ENCODE measurements around the gene IRF2. TPM values are rescaled to one million over a fixed set of nuclear protein-coding genes. Genes with fewer than 3 reads are reported as not detected.

Gene IRF2
- polyA plus RNA-seq, 2 of the 4 experiments (the other 2 are of a cell fraction) = 11.0 to 23.5 TPM

GRCh38 chr4:184443318-184443717 lies 31.0 kb downstream of the IRF2 start (continued):
- TF ChIP-seq USF2 (IDR thresholded peaks at IDR 0.05) (no peak), EHMT2 (IDR thresholded peaks at IDR 0.05; ENCODE audit: low read depth) (no peak), CHD4 (IDR thresholded peaks at IDR 0.05; ENCODE audit: borderline replicate concordance) (no peak)

GRCh38 chr4:184442314-184442635 lies 32.1 kb downstream of the IRF2 start:
- no peak for TF ChIP-seq GATA3 (IDR thresholded peaks at IDR 0.05; ENCODE audit: borderline replicate concordance)
- TF ChIP-seq RAD21 (conservative IDR thresholded peaks at IDR 0.05 in 1 of 2, IDR thresholded peaks at IDR 0.05 in 1 of 2) = no peak
- no peak for TF ChIP-seq ATOH8 (CRISPR knock-in tag; IDR thresholded peaks at IDR 0.05; ENCODE audit: low read depth)
- no peak for TF ChIP-seq BHLHE40 (IDR thresholded peaks at IDR 0.05; ENCODE audit: low read depth, low read length)
- no peak for TF ChIP-seq FOSL2 (IDR thresholded peaks at IDR 0.05)
- TF ChIP-seq FOSL2 (CRISPR knock-in tag; IDR thresholded peaks at IDR 0.05) = no peak
- TF ChIP-seq POLR2A (IDR thresholded peaks at IDR 0.05; ENCODE audit: low read length) = no peak
- no peak for TF ChIP-seq NPAS2 (CRISPR knock-in tag; IDR thresholded peaks at IDR 0.05; ENCODE audit: borderline replicate concordance)
- TF ChIP-seq KDM5A (IDR thresholded peaks at IDR 0.05) = no peak
- TF ChIP-seq BCL3 (IDR thresholded peaks at IDR 0.05) = no peak
- no peak for TF ChIP-seq CHD4 (IDR thresholded peaks at IDR 0.05; ENCODE audit: borderline replicate concordance)
- no peak for TF ChIP-seq CHD2 (IDR thresholded peaks at IDR 0.05; ENCODE audit: low read length, partially characterized antibody)
- TF ChIP-seq CEBPB (IDR thresholded peaks at IDR 0.05) = no peak
- TF ChIP-seq HOXB5 (CRISPR knock-in tag; IDR thresholded peaks at IDR 0.05) = no peak
- TF ChIP-seq PHF8 (IDR thresholded peaks at IDR 0.05; ENCODE audit: borderline replicate concordance, low read depth) = no peak
- TF ChIP-seq POLR2AphosphoS2 (conservative IDR thresholded peaks at IDR 0.05; ENCODE audit: low read length) = no peak
- TF ChIP-seq SMC3 (IDR thresholded peaks at IDR 0.05) = no peak
- TF ChIP-seq, protein P1, sequence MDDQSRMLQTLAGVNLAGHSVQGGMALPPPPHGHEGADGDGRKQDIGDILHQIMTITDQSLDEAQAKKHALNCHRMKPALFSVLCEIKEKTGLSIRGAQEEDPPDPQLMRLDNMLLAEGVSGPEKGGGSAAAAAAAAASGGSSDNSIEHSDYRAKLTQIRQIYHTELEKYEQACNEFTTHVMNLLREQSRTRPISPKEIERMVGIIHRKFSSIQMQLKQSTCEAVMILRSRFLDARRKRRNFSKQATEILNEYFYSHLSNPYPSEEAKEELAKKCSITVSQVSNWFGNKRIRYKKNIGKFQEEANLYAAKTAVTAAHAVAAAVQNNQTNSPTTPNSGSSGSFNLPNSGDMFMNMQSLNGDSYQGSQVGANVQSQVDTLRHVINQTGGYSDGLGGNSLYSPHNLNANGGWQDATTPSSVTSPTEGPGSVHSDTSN (IDR thresholded peaks at IDR 0.05) = no peak
- no peak for TF ChIP-seq ZSCAN20 (CRISPR knock-in tag; IDR thresholded peaks at IDR 0.05)

GRCh38 chr4:184441461-184442313 lies 32.7 kb downstream of the IRF2 start:
- FAIRE-seq (no peak), ATAC-seq (no peak), DNase-seq (ENCODE audit: low read depth in 1 of 2, low spot score in 1 of 2) (no peak)
- Histone ChIP-seq H3K4me2 (no peak overlapping the region), H3K4me3 (no peak overlapping the region), H3K9me3 (no peaks in the 10 kb centered on the region), H3K4me1 (no peaks in the 10 kb centered on the region), H3K27ac (no peak overlapping the region)
- POLR2A ChIA-PET = no interaction called here
- TF ChIP-seq, protein P2, sequence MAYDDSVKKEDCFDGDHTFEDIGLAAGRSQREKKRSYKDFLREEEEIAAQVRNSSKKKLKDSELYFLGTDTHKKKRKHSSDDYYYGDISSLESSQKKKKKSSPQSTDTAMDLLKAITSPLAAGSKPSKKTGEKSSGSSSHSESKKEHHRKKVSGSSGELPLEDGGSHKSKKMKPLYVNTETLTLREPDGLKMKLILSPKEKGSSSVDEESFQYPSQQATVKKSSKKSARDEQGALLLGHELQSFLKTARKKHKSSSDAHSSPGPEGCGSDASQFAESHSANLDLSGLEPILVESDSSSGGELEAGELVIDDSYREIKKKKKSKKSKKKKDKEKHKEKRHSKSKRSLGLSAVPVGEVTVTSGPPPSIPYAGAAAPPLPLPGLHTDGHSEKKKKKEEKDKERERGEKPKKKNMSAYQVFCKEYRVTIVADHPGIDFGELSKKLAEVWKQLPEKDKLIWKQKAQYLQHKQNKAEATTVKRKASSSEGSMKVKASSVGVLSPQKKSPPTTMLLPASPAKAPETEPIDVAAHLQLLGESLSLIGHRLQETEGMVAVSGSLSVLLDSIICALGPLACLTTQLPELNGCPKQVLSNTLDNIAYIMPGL (CRISPR knock-in tag; IDR thresholded peaks at IDR 0.05; ENCODE audit: borderline replicate concordance) = no peak
- no peak for TF ChIP-seq MAZ (IDR thresholded peaks at IDR 0.05; ENCODE audit: borderline replicate concordance, low read depth, low read length)
- TF ChIP-seq, protein P3, sequence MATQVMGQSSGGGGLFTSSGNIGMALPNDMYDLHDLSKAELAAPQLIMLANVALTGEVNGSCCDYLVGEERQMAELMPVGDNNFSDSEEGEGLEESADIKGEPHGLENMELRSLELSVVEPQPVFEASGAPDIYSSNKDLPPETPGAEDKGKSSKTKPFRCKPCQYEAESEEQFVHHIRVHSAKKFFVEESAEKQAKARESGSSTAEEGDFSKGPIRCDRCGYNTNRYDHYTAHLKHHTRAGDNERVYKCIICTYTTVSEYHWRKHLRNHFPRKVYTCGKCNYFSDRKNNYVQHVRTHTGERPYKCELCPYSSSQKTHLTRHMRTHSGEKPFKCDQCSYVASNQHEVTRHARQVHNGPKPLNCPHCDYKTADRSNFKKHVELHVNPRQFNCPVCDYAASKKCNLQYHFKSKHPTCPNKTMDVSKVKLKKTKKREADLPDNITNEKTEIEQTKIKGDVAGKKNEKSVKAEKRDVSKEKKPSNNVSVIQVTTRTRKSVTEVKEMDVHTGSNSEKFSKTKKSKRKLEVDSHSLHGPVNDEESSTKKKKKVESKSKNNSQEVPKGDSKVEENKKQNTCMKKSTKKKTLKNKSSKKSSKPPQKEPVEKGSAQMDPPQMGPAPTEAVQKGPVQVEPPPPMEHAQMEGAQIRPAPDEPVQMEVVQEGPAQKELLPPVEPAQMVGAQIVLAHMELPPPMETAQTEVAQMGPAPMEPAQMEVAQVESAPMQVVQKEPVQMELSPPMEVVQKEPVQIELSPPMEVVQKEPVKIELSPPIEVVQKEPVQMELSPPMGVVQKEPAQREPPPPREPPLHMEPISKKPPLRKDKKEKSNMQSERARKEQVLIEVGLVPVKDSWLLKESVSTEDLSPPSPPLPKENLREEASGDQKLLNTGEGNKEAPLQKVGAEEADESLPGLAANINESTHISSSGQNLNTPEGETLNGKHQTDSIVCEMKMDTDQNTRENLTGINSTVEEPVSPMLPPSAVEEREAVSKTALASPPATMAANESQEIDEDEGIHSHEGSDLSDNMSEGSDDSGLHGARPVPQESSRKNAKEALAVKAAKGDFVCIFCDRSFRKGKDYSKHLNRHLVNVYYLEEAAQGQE (IDR thresholded peaks at IDR 0.05) = no peak
- 90% methylated on average over 12 of the region's 13 CpGs for WGBS (ENCODE audit: missing lambda C conversion rate)
- CTCF ChIA-PET = no interaction called here

More at GRCh38 chr4:184442314-184442635, 32.1 kb downstream of the IRF2 start:
- no peaks in the 10 kb centered on the region for H3K4me1 ChIP-seq
- WGBS (ENCODE audit: missing lambda C conversion rate) = 95% methylated on average over 3 of the region's 3 CpGs
- ChIA-PET CTCF (no interaction called here), POLR2A (no interaction called here)
- FAIRE-seq (no peak), ATAC-seq (no peak), DNase-seq (ENCODE audit: low read depth in 1 of 2, low spot score in 1 of 2) (no peak)
- no peak overlapping the region for H3K27ac ChIP-seq
- H3K4me3 ChIP-seq = no peak overlapping the region
- no peak overlapping the region for H3K4me2 ChIP-seq
- no peaks in the 10 kb centered on the region for H3K9me3 ChIP-seq
